Mesothelial cell of epicardium (in vitro differentiated cells): ENCODE measurements around the gene MFAP2. TPM values are rescaled to one million over a fixed set of nuclear protein-coding genes. Genes with fewer than 3 reads are reported as not detected.

Experiments
- DNase-seq, 2 experiments: peaks; one replicate each; pipeline ENCODE4 v3.0.0; 2021; ENCODE audit warnings: low spot score in 2 of 2; ENCODE audit not compliant: unreplicated experiment in 2 of 2
- H3K27ac Mint-ChIP-seq: 2 replicates; pipeline ENCODE4 v1.8.0; 2021; ENCODE audit warnings: mixed read lengths
- H3K27me3 Mint-ChIP-seq: 2 replicates; pipeline ENCODE4 v1.8.0; 2021; ENCODE audit warnings: low read depth, mixed read lengths
- H3K36me3 Mint-ChIP-seq: 2 replicates; pipeline ENCODE4 v1.8.0; 2021; ENCODE audit warnings: mixed read lengths
- H3K4me1 Mint-ChIP-seq: 2 replicates; pipeline ENCODE4 v1.8.0; 2021; ENCODE audit warnings: mixed read lengths
- H3K4me3 Mint-ChIP-seq: 2 replicates; pipeline ENCODE4 v1.8.0; 2021; ENCODE audit warnings: mild to moderate bottlenecking, moderate library complexity, mixed read lengths
- H3K9me3 Mint-ChIP-seq: 2 replicates; pipeline ENCODE4 v1.8.0; 2021; ENCODE audit warnings: mixed read lengths
- total RNA-seq: library from RNA; stranded (reverse); gene quantifications from 3 replicates; pipeline ENCODE4 v1.2.1, GENCODE V29; 2021
- TF ChIP-seq, protein P1 (sequence below): fragments of 200-600 bp; sonication (generic); IDR thresholded peaks from one replicate; pipeline ENCODE4 v1.5.0; 2021; ENCODE audit warnings: antibody characterized with exemption; ENCODE audit not compliant: unreplicated experiment

Gene MFAP2
- total RNA-seq, 1 donor from 2014 or later: 445 TPM

DNA sequence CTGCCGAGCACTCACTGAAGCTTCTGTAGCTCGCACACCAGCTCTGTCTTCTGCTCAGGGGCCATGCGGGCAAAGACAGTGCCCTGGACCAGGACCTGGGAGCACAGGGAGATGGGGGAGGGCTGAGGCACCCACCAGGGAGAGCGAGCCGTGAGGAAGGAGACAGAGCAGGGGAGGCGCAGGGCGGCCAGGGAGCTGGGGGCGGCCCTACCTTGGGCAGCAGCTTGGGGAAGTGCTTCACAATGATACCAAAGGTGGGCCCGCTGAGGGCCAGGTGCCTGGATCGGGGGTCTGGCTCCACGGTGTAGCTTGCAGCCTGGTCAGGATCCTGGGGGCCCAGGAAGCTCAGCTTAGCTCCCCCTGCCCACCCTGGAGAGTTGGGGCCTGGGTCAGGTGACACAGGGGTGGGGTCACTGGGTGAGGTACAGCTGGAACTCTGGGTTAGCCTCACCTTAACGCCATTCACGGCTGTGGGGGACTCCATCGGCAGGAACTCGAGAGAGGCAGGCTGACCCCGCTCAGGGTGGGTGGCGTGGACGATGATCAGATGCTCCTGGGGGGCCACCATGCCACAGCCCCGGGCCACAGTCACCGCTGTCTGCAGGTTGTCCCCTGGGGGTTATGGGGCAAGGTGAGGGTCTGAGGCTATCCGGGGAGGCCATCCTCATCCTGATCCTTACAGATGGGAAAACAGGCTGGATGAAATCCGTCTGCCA, 9.4 kb upstream of the MFAP2 start:
- DNase-seq: no peak
- Mint-ChIP-seq H3K27me3 (no peaks in the 10 kb centered on the region), H3K9me3 (no peaks in the 10 kb centered on the region), H3K4me3 (no peak overlapping the region), H3K4me1 (peaks cover under 1% of the 10 kb centered on the region), H3K36me3 (peaks cover 3% of the 10 kb centered on the region), H3K27ac (no peak overlapping the region)
- TF ChIP-seq, protein P1, sequence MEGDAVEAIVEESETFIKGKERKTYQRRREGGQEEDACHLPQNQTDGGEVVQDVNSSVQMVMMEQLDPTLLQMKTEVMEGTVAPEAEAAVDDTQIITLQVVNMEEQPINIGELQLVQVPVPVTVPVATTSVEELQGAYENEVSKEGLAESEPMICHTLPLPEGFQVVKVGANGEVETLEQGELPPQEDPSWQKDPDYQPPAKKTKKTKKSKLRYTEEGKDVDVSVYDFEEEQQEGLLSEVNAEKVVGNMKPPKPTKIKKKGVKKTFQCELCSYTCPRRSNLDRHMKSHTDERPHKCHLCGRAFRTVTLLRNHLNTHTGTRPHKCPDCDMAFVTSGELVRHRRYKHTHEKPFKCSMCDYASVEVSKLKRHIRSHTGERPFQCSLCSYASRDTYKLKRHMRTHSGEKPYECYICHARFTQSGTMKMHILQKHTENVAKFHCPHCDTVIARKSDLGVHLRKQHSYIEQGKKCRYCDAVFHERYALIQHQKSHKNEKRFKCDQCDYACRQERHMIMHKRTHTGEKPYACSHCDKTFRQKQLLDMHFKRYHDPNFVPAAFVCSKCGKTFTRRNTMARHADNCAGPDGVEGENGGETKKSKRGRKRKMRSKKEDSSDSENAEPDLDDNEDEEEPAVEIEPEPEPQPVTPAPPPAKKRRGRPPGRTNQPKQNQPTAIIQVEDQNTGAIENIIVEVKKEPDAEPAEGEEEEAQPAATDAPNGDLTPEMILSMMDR: no peak

DNA sequence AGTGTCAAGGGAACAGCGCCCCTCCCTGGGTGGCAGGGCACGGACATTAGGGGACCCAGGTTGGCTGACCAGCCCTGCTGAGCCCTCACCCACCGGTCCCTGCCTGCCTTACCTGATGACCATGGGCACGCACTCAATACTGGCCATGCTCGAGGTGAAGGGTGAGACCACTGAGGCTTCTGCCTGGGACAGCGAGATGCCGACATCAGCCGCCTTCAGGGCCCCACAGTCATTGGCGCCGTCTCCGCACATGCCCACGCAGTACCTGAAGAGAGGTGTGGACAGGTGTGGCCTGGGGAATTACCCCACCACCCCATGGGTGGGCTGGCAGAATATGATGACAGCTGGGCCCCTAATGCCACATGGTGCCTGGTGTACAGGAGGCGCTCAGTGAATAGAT, 7.8 kb upstream of the MFAP2 start:
- Mint-ChIP-seq H3K4me3 (no peak overlapping the region), H3K9me3 (no peaks in the 10 kb centered on the region), H3K27ac (no peak overlapping the region), H3K27me3 (no peaks in the 10 kb centered on the region), H3K36me3 (peaks cover 3% of the 10 kb centered on the region), H3K4me1 (peaks cover 12% of the 10 kb centered on the region)
- TF ChIP-seq, protein P1: no peak
- DNase-seq: no peak

DNA sequence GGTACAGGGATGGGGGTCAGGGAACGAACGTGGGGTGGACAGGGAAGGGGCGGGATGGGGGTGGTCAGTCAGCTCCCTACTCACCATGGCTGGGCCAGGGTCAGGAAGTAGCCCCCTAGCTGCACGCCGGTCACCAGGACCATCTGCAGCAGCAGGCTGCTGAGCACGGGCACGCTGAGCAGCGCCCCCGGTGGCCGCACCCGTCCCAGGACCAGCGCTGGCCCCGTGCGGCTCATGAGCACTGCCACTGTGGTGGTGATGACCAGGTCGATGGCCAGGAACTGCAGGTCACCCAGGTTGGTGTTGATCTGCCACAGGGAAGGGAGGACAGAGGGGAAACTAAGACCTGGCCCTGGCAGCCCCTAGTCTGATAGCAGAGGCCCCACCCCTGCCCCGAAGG, 6.5 kb upstream of the MFAP2 start:
- TF ChIP-seq, protein P1: peak; percentile 39
- DNase-seq: no peak
- Mint-ChIP-seq H3K36me3 (peaks cover 3% of the 10 kb centered on the region), H3K4me3 (no peak overlapping the region), H3K27ac (no peak overlapping the region), H3K27me3 (no peaks in the 10 kb centered on the region), H3K9me3 (no peaks in the 10 kb centered on the region), H3K4me1 (peaks cover 20% of the 10 kb centered on the region)

DNA sequence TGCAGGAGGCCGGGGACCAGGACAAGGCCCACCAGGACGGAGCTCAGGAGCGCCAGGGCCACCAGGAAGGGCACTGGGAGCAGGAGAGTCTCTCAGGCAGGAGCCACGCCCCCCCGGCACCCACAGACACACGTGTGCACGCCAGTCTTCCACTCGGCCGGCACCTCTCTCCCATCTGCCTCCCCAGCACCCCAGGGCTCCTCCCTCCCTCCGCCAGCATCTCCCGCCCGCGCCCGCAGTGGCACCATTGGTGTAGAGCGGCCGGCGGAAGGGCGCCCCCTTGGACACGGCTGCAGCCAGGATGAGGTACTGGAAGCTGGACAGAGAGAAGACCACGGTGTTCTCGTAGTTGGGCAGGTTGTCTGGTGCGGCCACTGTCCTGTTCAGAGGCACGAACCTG, 6.1 kb upstream of the MFAP2 start:
- H3K4me1 Mint-ChIP-seq: peaks cover 20% of the 10 kb centered on the region
- H3K9me3 Mint-ChIP-seq: no peaks in the 10 kb centered on the region
- H3K36me3 Mint-ChIP-seq: peaks cover 3% of the 10 kb centered on the region
- TF ChIP-seq, protein P1: no peak
- H3K4me3 Mint-ChIP-seq: no peak overlapping the region
- H3K27ac Mint-ChIP-seq: no peak overlapping the region
- DNase-seq: no peak
- no peaks in the 10 kb centered on the region for H3K27me3 Mint-ChIP-seq

DNA sequence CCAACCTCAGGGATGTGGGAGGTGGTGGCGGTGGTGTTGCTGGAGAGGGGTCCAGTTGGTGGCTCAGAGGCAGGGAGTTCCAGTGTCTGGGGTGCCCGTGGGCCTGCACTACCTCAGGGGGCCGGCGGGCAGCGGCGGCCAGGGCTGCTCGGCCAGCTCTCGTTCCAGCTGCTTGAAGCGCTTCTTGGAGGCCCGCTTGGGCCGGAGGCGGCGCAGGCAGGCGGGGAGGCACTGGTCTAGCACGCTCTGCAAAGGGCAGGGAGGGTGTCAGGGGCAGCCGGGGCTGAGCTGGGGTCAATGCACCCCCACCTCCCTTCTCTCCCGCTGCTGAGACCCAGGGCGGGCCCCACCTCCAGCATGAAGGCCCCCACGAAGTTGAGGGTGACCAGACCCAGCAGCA, 5.7 kb upstream of the MFAP2 start:
- DNase-seq: no peak
- TF ChIP-seq, protein P1: no peak
- no peak overlapping the region for H3K27ac Mint-ChIP-seq
- H3K27me3 Mint-ChIP-seq: no peaks in the 10 kb centered on the region
- no peaks in the 10 kb centered on the region for H3K9me3 Mint-ChIP-seq
- H3K4me1 Mint-ChIP-seq: peaks cover 24% of the 10 kb centered on the region
- no peak overlapping the region for H3K4me3 Mint-ChIP-seq
- peaks cover 3% of the 10 kb centered on the region for H3K36me3 Mint-ChIP-seq
